GM23248 (cell line): ENCODE results near the gene TUBA3C. TPM values are rescaled to one million over a fixed set of nuclear protein-coding genes. Genes with fewer than 3 reads are reported as not detected.

Experiments used
- DNase-seq: peaks from one replicate; pipeline ENCODE4 v3.0.0-alpha.2; 2015
- H2AFZ ChIP-seq: fragments of 200-600 bp; sonication (generic); 2 replicates; pipeline ENCODE4 v1.6.1; 2016; ENCODE audit warnings: antibody characterized with exemption
- H3F3A ChIP-seq: fragments of 200-600 bp; sonication (generic); 2 replicates; pipeline ENCODE4 v1.6.1; 2016; ENCODE audit warnings: mild to moderate bottlenecking, antibody characterized with exemption, mixed run types; ENCODE audit not compliant: insufficient read depth
- H3K27ac ChIP-seq: fragments of 200-600 bp; sonication (generic); 2 replicates; pipeline ENCODE4 v1.5.1; 2016; ENCODE audit warnings: mild to moderate bottlenecking
- H3K27me3 ChIP-seq: fragments of 200-600 bp; sonication (generic); replicated peaks from 2 replicates; pipeline ENCODE4 v1.6.1; 2016; ENCODE audit warnings: mild to moderate bottlenecking; ENCODE audit not compliant: insufficient read depth
- H3K36me3 ChIP-seq: fragments of 200-600 bp; sonication (generic); 2 replicates; pipeline ENCODE4 v1.6.1; 2016; ENCODE audit warnings: low read depth, mild to moderate bottlenecking
- H3K4me1 ChIP-seq: fragments of 200-600 bp; sonication (generic); 2 replicates; pipeline ENCODE4 v1.6.1; 2016; ENCODE audit warnings: mild to moderate bottlenecking; ENCODE audit not compliant: insufficient read depth
- H3K4me2 ChIP-seq: fragments of 200-600 bp; sonication (generic); one replicate; pipeline ENCODE4 v1.6.1; 2016; ENCODE audit warnings: mild to moderate bottlenecking; ENCODE audit not compliant: unreplicated experiment
- H3K4me3 ChIP-seq: fragments of 200-600 bp; sonication (generic); 2 replicates; pipeline ENCODE4 v1.5.1; 2016; ENCODE audit warnings: mild to moderate bottlenecking
- H3K79me2 ChIP-seq: fragments of 200-600 bp; sonication (generic); 2 replicates; pipeline ENCODE4 v1.6.1; 2016; ENCODE audit warnings: mild to moderate bottlenecking; ENCODE audit not compliant: insufficient read depth
- H3K9ac ChIP-seq: fragments of 200-600 bp; sonication (generic); 2 replicates; pipeline ENCODE4 v1.6.1; 2016; ENCODE audit warnings: mild to moderate bottlenecking
- H3K9me2 ChIP-seq: fragments of 200-600 bp; sonication (generic); 2 replicates; pipeline ENCODE4 v1.6.1; 2016; ENCODE audit warnings: mixed run types, mild to moderate bottlenecking, moderate library complexity; ENCODE audit not compliant: insufficient read depth
- H3K9me3 ChIP-seq: fragments of 200-600 bp; sonication (generic); one replicate; pipeline ENCODE4 v1.6.1; 2017; ENCODE audit warnings: low read depth
- H4K20me1 ChIP-seq: fragments of 200-600 bp; sonication (generic); 2 replicates; pipeline ENCODE4 v1.6.0; 2016; ENCODE audit not compliant: insufficient read depth
- EZH2 ChIP-seq: fragments of 200-600 bp; sonication (generic); IDR thresholded peaks from 2 replicates; pipeline ENCODE4 v1.6.1; 2018; ENCODE audit warnings: antibody characterized with exemption, mild to moderate bottlenecking; ENCODE audit not compliant: insufficient read depth, poor library complexity, severe bottlenecking
- EZH2phosphoT487 ChIP-seq: fragments of 200-600 bp; sonication (generic); IDR thresholded peaks from 2 replicates; pipeline ENCODE4 v1.6.1; 2018; ENCODE audit warnings: antibody characterized with exemption, moderate library complexity, mild to moderate bottlenecking, low read depth; ENCODE audit not compliant: insufficient read depth
- WGBS, 2 experiments: methylation state at CpG; one replicate each; pipeline ENCODE4 v1.1.6; 2015 to 2017; ENCODE audit warnings: low lambda C conversion rate in 2 of 2, low coverage in 1 of 2; ENCODE audit errors: missing lambda C conversion rate in 2 of 2; 5-methylcytosine and 5-hydroxymethylcytosine counted together
- in situ Hi-C: fragments of 300-500 bp; cut with MboI; formaldehyde crosslinking; loops from 2 replicates; pipeline ENCODE4 v1.15.0; 2020
- polyA plus RNA-seq: library from polyadenylated mRNA; unstranded; fragments of >200 nt; fragmentation: Nextera tagmentation; extraction: Ambion mirVana; gene quantifications from 2 replicates; pipeline ENCODE4 v1.2.1, GENCODE V29; 2016
- total RNA-seq: library from RNA; depleted of rRNA; stranded (reverse); fragments of >200 nt; shearing (Covaris generic); gene quantifications from 2 replicates; pipeline ENCODE4 v1.2.3, GENCODE V29; 2014

TUBA3C gene
- total and polyA plus RNA-seq, 2 experiments from 2014 or later: not detected

DNA sequence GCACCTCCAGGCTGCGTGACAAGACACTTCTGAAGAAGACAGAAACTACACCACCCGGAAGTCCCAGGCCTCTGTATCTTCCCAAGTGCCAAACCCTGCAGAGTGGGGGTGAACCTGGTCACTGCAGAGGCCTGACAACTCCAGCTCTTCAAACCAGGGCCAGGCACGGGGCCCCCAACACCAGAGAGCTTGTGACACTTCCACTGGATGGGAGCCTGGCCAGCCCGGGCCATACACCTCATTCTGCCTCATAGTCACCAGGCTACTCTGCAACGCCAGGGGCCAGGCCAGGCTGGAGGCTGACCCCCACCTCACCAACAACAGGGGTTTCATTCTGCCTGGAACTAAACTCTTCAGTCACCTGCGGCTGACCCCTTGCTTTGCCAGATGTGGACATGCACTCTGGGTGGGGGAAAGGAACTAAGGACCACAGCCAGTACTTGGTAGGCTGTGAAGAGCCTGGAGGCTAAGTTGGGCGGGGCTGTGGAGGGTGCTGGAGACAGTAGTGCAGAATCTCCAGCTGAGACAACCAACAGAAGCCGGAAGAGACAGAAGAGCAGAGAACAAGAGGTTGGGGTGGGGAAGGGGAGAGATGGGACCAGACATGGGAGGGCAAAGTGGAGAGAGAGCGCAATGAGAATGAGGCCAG, 23.0 kb downstream of the TUBA3C start:
- WGBS, 2 experiments: 15 to 25% methylated on average over 9 of the region's 9 CpGs
- no peaks in the 10 kb centered on the region for H3K79me2 ChIP-seq
- H3K27me3 ChIP-seq: no peaks in the 10 kb centered on the region
- no peaks in the 10 kb centered on the region for H3K36me3 ChIP-seq
- H3F3A ChIP-seq: no peaks in the 10 kb centered on the region
- no peaks in the 10 kb centered on the region for H4K20me1 ChIP-seq
- no peaks in the 10 kb centered on the region for H3K4me1 ChIP-seq
- no peak overlapping the region for H2AFZ ChIP-seq
- no peak overlapping the region for H3K27ac ChIP-seq
- DNase-seq: no peak
- H3K9me2 ChIP-seq: no peaks in the 10 kb centered on the region
- no peak overlapping the region for H3K9ac ChIP-seq
- H3K4me3 ChIP-seq: no peak overlapping the region
- TF ChIP-seq EZH2 (no peak), EZH2phosphoT487 (no peak)
- H3K4me2 ChIP-seq: no peak overlapping the region
- in situ Hi-C loops: no loop called here
- no peaks in the 10 kb centered on the region for H3K9me3 ChIP-seq

DNA sequence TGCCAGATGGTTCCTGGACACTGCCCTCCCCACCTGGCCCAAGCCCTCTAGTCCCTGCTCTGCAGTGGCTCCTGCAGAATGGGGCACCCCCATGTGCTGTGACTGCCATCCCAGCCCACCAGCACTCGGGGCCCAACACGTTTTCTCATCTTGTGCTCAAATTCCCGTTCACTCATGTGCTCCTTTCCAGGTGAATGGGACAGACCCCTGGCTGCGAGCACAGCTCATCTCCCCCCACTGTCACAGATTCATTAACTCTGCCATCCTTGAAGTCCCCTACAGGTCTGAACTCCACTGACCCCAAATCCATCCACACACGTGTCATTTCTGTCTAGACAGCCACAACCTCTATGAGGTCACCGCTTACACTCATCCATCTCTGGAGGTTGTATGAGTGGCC, 23.6 kb downstream of the TUBA3C start:
- no peaks in the 10 kb centered on the region for H3K9me3 ChIP-seq
- in situ Hi-C loops: no loop called here
- H4K20me1 ChIP-seq: no peaks in the 10 kb centered on the region
- no peak overlapping the region for H3K4me2 ChIP-seq
- no peaks in the 10 kb centered on the region for H3F3A ChIP-seq
- no peak for TF ChIP-seq EZH2
- TF ChIP-seq EZH2phosphoT487: no peak
- H3K9ac ChIP-seq: no peak overlapping the region
- no peak overlapping the region for H2AFZ ChIP-seq
- H3K27ac ChIP-seq: no peak overlapping the region
- 18 to 21% methylated on average over 6 of the region's 6 CpGs for WGBS, 2 experiments
- H3K9me2 ChIP-seq: no peaks in the 10 kb centered on the region
- H3K4me1 ChIP-seq: no peaks in the 10 kb centered on the region
- H3K27me3 ChIP-seq: no peaks in the 10 kb centered on the region
- no peaks in the 10 kb centered on the region for H3K79me2 ChIP-seq
- H3K4me3 ChIP-seq: no peak overlapping the region
- H3K36me3 ChIP-seq: no peaks in the 10 kb centered on the region
- no peak for DNase-seq

DNA sequence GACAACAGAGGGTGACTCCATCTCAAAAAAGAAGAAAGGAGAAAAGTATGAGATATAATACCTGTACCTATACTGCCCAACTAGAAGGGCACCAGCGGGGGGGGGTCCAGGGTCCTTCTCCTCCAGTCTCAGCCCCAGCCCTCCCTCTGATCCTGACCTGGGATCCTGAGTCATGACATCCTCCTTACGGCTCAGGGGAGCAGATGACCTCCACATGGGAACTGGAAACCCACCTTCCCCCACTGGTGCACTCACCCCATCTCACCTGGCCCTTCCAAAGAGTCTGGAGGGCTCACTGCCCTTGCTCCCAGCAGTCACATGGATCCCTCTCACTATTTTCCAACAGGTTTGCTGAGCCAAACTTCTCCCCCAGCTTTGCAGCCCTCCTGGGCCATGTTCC, 24.2 kb downstream of the TUBA3C start:
- DNase-seq: no peak
- Histone ChIP-seq H3K27me3 (no peaks in the 10 kb centered on the region), H4K20me1 (no peaks in the 10 kb centered on the region), H2AFZ (no peak overlapping the region), H3K4me1 (no peaks in the 10 kb centered on the region), H3F3A (no peaks in the 10 kb centered on the region), H3K9me2 (no peaks in the 10 kb centered on the region), H3K4me3 (no peak overlapping the region), H3K9ac (no peak overlapping the region), H3K4me2 (no peak overlapping the region), H3K27ac (no peak overlapping the region), H3K79me2 (no peaks in the 10 kb centered on the region), H3K36me3 (no peaks in the 10 kb centered on the region), H3K9me3 (no peaks in the 10 kb centered on the region)
- 14 to 22% methylated on average over 1 to 2 of the region's 2 CpGs for WGBS, 2 experiments
- TF ChIP-seq EZH2phosphoT487: no peak
- TF ChIP-seq EZH2: no peak
- in situ Hi-C loops: no loop called here

DNA sequence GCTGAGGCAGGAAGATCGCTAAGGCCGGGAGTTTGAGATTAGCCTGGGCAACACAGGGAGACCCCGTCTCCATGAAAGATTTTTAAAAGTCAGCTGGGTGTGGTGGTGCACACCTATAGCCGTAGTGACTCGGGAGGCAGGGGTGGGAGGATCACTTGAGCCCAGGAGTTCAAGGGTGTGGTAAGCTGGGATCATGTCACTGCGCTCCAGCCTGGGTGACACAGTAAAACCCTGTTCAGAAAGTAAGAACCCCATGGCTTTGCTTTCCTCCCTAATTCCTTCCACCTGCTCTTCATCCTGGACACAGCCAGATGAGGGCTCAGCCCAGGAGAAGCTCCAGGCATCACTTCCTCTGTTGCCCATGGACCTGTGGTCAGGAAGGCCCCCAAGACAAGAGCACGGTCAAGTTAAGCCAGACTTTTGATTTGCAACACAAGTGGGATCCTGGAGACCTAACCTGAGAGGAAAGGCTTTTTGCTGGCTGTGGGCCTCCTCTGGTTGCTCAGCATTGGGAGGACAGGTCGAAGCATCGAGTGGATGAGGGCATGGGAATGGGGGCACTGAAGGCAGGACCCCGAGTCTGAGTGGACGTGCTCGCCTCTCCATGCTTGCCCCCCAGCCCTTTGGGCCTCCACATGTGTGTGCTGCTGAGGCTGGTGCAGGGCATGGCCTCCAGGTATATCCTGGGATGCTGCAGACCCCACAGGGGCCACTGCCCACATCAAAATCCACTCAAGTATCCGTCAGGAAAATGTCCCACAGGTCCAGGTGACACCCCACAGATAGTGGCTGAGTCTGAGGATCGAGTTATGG, 25.4 kb downstream of the TUBA3C start:
- DNase-seq: no peak
- 34 to 41% methylated on average over 12 to 14 of the region's 14 CpGs for WGBS, 2 experiments
- no peaks in the 10 kb centered on the region for H3K36me3 ChIP-seq

More for the DNA sequence above, 25.4 kb downstream of the TUBA3C start:
- Histone ChIP-seq H3K4me1 (no peaks in the 10 kb centered on the region), H3K4me2 (no peak overlapping the region), H3K27me3 (no peaks in the 10 kb centered on the region), H4K20me1 (no peaks in the 10 kb centered on the region), H3K9me2 (no peaks in the 10 kb centered on the region), H3K79me2 (no peaks in the 10 kb centered on the region), H2AFZ (no peak overlapping the region), H3F3A (no peaks in the 10 kb centered on the region), H3K27ac (no peak overlapping the region), H3K9me3 (no peaks in the 10 kb centered on the region), H3K4me3 (no peak overlapping the region), H3K9ac (no peak overlapping the region)
- TF ChIP-seq EZH2: no peak
- TF ChIP-seq EZH2phosphoT487: no peak
- in situ Hi-C loops: no loop called here
